ENCODE measurements around the gene CCDC184. TPM values are rescaled to one million over a fixed set of nuclear protein-coding genes. Genes with fewer than 3 reads are reported as not detected.

The CCDC184 gene
- total and polyA plus RNA-seq, 11 donors, result 0.25 to 1.5 (median 0.65) TPM

DNA sequence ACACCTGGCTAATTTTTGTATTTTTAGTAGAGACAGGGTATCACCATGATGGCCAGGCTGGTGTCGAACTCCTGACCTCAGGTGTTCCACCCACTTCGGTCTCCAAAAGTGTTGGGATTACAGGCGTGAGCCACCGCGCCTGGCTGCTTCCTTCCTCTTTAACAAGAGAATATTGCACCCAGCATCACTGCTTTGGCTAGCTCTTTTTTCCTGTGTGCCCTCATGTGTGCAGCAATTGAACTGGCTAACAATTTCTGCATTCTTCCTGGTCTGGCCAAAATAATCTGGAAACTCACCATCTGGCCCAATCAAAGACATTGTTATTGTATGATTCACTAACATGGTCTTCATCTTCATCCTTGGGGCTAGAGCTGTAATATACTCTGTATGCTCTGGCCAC lies 23.4 kb upstream of the CCDC184 start:
- 83 to 90% (median 87%) methylated on average over 5 of the region's 5 CpGs for WGBS, 4 donors
- no peak for TF ChIP-seq POLR2A (IDR thresholded peaks at IDR 0.05)
- TF ChIP-seq, protein P1, sequence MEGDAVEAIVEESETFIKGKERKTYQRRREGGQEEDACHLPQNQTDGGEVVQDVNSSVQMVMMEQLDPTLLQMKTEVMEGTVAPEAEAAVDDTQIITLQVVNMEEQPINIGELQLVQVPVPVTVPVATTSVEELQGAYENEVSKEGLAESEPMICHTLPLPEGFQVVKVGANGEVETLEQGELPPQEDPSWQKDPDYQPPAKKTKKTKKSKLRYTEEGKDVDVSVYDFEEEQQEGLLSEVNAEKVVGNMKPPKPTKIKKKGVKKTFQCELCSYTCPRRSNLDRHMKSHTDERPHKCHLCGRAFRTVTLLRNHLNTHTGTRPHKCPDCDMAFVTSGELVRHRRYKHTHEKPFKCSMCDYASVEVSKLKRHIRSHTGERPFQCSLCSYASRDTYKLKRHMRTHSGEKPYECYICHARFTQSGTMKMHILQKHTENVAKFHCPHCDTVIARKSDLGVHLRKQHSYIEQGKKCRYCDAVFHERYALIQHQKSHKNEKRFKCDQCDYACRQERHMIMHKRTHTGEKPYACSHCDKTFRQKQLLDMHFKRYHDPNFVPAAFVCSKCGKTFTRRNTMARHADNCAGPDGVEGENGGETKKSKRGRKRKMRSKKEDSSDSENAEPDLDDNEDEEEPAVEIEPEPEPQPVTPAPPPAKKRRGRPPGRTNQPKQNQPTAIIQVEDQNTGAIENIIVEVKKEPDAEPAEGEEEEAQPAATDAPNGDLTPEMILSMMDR (IDR thresholded peaks at IDR 0.05), result no peak
- intact Hi-C loops (cut with DNase I), result loop anchor here in 4 of 10 donors (5.0 to 10.0 kb wide), 2 partner anchors 63 to 195 kb away; partner anchors contain the start of gene TMEM106C (in 3 of the 4)

DNA sequence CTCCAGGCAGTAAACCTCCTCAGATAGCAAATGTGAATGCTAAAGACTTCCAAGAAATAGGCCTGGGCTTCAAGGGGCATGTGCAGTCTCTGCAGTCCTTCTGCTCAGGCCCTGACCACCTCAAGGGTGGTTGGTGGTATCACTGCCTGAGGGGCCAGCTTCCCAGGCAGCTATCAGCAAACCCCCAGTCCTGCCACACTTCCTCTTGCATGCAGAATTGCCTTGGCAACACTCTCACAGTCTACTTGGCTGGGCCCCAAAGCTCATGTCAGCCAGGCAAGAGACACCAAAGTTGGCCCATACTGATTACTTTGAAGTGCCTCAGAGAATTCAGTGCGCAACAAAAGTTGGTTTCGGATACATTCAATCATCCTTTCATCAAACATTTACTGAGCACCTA lies 22.6 kb upstream of the CCDC184 start:
- intact Hi-C loops (cut with DNase I), result loop anchor here in 4 of 10 donors (5.0 to 10.0 kb wide), 2 partner anchors 64 to 196 kb away; partner anchors contain the start of gene TMEM106C (in 3 of the 4)
- WGBS, 4 donors, result 32 to 49% (median 45%) methylated on average over 2 of the region's 2 CpGs
- TF ChIP-seq, protein P1 (IDR thresholded peaks at IDR 0.05), result no peak
- TF ChIP-seq POLR2A (IDR thresholded peaks at IDR 0.05), result no peak

More for the DNA sequence above, 23.4 kb upstream of the CCDC184 start:
- Histone ChIP-seq H3K4me3 (no peak overlapping the region), H3K36me3 (no peaks in the 10 kb centered on the region), H3K9me3 (no peaks in the 10 kb centered on the region), H3K27ac (no peak overlapping the region), H3K4me1 (peaks cover 0 to 25% (median 13%) of the 10 kb centered on the region in 12 donors), H3K27me3 (no peaks in the 10 kb centered on the region)
- no peak for ATAC-seq
- no peak for DNase-seq

DNA sequence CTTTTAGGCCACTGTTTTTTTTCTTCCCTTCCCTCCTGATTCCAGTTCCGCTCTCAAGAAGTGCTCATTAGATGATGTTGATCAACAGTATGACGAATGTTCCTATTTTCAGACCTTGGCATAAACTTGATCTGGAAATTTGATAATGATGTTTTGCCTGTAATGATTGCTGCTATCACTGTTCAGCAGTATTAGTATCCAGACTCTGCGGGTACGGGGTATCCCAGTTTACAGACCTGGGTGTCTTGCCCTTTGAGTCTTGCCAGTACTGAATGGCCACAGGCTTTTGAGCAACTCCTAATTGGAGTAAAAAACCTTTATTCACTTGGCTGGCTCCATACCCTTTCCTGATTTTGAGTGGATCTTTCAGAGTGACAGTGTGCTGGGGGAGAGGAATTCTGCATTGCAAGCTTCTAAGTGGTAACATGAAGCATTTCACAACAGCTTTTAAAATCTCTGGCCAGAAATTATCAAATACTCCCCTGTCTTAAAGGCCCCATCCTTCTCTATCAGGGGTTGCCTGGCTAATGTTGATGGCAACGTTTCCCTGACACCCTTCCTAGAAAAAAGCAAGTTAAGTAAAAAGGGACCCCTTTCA lies 20.2 kb upstream of the CCDC184 start:
- H3K27ac ChIP-seq, result no peak overlapping the region
- intact Hi-C loops (cut with DNase I), result loop anchor here in 4 of 10 donors (5.0 to 10.0 kb wide), 2 partner anchors 66 to 198 kb away; partner anchors contain the start of gene TMEM106C (in 3 of the 4)
- TF ChIP-seq POLR2A (IDR thresholded peaks at IDR 0.05), result no peak
- TF ChIP-seq, protein P1 (IDR thresholded peaks at IDR 0.05), result no peak
- ATAC-seq (no peak), DNase-seq (no peak)
- peaks cover 0 to 9% (median 0%) of the 10 kb centered on the region in 9 donors for H3K27me3 ChIP-seq
- 49 to 77% (median 65%) methylated on average over 5 of the region's 5 CpGs for WGBS, 4 donors
- no peak overlapping the region for H3K4me3 ChIP-seq
- H3K9me3 ChIP-seq, result no peaks in the 10 kb centered on the region
- H3K4me1 ChIP-seq, result peaks cover 0 to 5% (median 0%) of the 10 kb centered on the region in 12 donors
- no peaks in the 10 kb centered on the region for H3K36me3 ChIP-seq

More for the DNA sequence above, 22.6 kb upstream of the CCDC184 start:
- DNase-seq, result peak in 1 of 5 donors; percentile 53
- no peak for ATAC-seq
- H3K4me3 ChIP-seq, result no peak overlapping the region
- peaks cover 0 to 5% (median 0%) of the 10 kb centered on the region in 9 donors for H3K27me3 ChIP-seq
- H3K4me1 ChIP-seq, result peaks cover 0 to 21% (median 12%) of the 10 kb centered on the region in 12 donors
- H3K36me3 ChIP-seq, result no peaks in the 10 kb centered on the region
- no peak overlapping the region for H3K27ac ChIP-seq
- H3K9me3 ChIP-seq, result no peaks in the 10 kb centered on the region

DNA sequence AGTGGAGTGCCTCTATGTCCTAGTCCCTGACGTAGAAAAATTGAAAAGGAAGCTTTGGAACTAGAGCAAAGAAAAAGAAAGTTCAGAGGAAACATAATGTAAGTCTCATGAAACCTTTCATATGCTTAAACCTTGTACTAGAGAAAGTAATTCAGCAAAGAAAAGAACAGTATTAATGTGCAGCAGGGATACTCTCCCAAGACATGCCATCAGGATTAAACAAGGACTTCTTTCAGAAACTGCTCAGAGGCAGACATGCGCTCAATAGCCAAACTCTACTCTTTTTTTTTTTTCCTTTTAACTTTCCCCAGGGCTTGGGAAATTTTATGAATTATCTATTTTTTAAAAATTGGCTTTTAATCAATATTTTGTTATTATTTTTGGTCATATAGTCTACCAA lies 19.0 kb upstream of the CCDC184 start:
- Histone ChIP-seq H3K4me1 (peaks cover 0 to 5% (median 0%) of the 10 kb centered on the region in 12 donors), H3K36me3 (no peaks in the 10 kb centered on the region), H3K9me3 (no peaks in the 10 kb centered on the region), H3K4me3 (no peak overlapping the region), H3K27me3 (peaks cover 0 to 9% (median 0%) of the 10 kb centered on the region in 9 donors), H3K27ac (no peak overlapping the region)
- intact Hi-C loops (cut with DNase I), result loop anchor here in 7 of 10 donors (2.0 to 10.0 kb wide), 4 partner anchors 67 to 200 kb away; partner anchors contain the start of gene TMEM106C (in 3 of the 7)
- WGBS, 4 donors, result 72 to 90% (median 80%) methylated on average over 2 of the region's 2 CpGs
- ATAC-seq (no peak), DNase-seq (no peak)
- TF ChIP-seq, protein P1 (IDR thresholded peaks at IDR 0.05), result no peak
- no peak for TF ChIP-seq POLR2A (IDR thresholded peaks at IDR 0.05)
